ENCODE results near the gene SLC8A1. TPM values are rescaled to one million over a fixed set of nuclear protein-coding genes. Genes with fewer than 3 reads are reported as not detected.

Gene SLC8A1
- total RNA-seq, 1 experiment from 2014 or later, result 1.6 TPM

GRCh38 chr2:40282428-40282827 is 169.5 kb downstream of the SLC8A1 start:
- intact Hi-C loops (cut with micrococcal nuclease), result no loop called here
- ChIA-PET CTCF (interaction anchor here (0.5 to 0.6 kb wide), 2 partner anchors 180 to 244 kb away, joined by 3 read pairs; no protein-coding TSS in a partner anchor), POLR2A (no interaction called here)
- no peaks in the 10 kb centered on the region for H3K9me3 Mint-ChIP-seq (ENCODE audit: unreplicated experiment)
- no peaks in the 10 kb centered on the region for H3K36me3 Mint-ChIP-seq (ENCODE audit: insufficient read depth, unreplicated experiment)
- H3K27ac Mint-ChIP-seq (ENCODE audit: low read depth, unreplicated experiment), result no peak overlapping the region
- BruUV-seq (replicated peaks), result no TSS peak
- TF ChIP-seq CTCF (IDR thresholded peaks at IDR 0.05; ENCODE audit: unreplicated experiment), result no peak
- peaks cover 12% of the 10 kb centered on the region for H3K4me1 Mint-ChIP-seq (ENCODE audit: insufficient read depth, unreplicated experiment)
- no peak for DNase-seq (ENCODE audit: unreplicated experiment)
- no peak overlapping the region for H3K4me3 Mint-ChIP-seq (ENCODE audit: unreplicated experiment)
- H3K27me3 Mint-ChIP-seq (ENCODE audit: insufficient read depth, unreplicated experiment), result no peaks in the 10 kb centered on the region

GRCh38 chr2:40281021-40281940 is 170.6 kb downstream of the SLC8A1 start:
- BruUV-seq (replicated peaks), result no TSS peak
- Mint-ChIP-seq H3K9me3 (ENCODE audit: unreplicated experiment) (no peaks in the 10 kb centered on the region), H3K27me3 (ENCODE audit: insufficient read depth, unreplicated experiment) (no peaks in the 10 kb centered on the region), H3K27ac (ENCODE audit: low read depth, unreplicated experiment) (no peak overlapping the region), H3K4me1 (ENCODE audit: insufficient read depth, unreplicated experiment) (peaks cover 12% of the 10 kb centered on the region), H3K4me3 (ENCODE audit: unreplicated experiment) (no peak overlapping the region), H3K36me3 (ENCODE audit: insufficient read depth, unreplicated experiment) (no peaks in the 10 kb centered on the region)
- TF ChIP-seq CTCF (IDR thresholded peaks at IDR 0.05; ENCODE audit: unreplicated experiment), result no peak
- ChIA-PET POLR2A (interaction anchor here (0.9 to 1.0 kb wide), 2 partner anchors 9 to 36 kb away, joined by 3 read pairs; no protein-coding TSS in a partner anchor), CTCF (interaction anchor here (0.7 to 1.3 kb wide), 2 partner anchors 36 to 1887 kb away, joined by 3 to 5 read pairs; no protein-coding TSS in a partner anchor)
- peak; percentile 70 for DNase-seq (ENCODE audit: unreplicated experiment)
- intact Hi-C loops (cut with micrococcal nuclease), result no loop called here

GRCh38 chr2:40279482-40279881 is 172.4 kb downstream of the SLC8A1 start:
- no peak for TF ChIP-seq CTCF (IDR thresholded peaks at IDR 0.05; ENCODE audit: unreplicated experiment)
- Mint-ChIP-seq H3K27me3 (ENCODE audit: insufficient read depth, unreplicated experiment) (no peaks in the 10 kb centered on the region), H3K4me1 (ENCODE audit: insufficient read depth, unreplicated experiment) (peaks cover 12% of the 10 kb centered on the region), H3K4me3 (ENCODE audit: unreplicated experiment) (no peak overlapping the region), H3K27ac (ENCODE audit: low read depth, unreplicated experiment) (no peak overlapping the region), H3K9me3 (ENCODE audit: unreplicated experiment) (no peaks in the 10 kb centered on the region), H3K36me3 (ENCODE audit: insufficient read depth, unreplicated experiment) (no peaks in the 10 kb centered on the region)
- intact Hi-C loops (cut with micrococcal nuclease), result no loop called here
- no peak for DNase-seq (ENCODE audit: unreplicated experiment)
- no TSS peak for BruUV-seq (replicated peaks)
- ChIA-PET POLR2A (interaction anchor here (0.5 kb wide), 1 partner anchor 476 kb away, joined by 3 read pairs; no protein-coding TSS in a partner anchor), CTCF (interaction anchor here (0.6 kb wide), 1 partner anchor 169 kb away, joined by 3 read pairs; no protein-coding TSS in a partner anchor)

GRCh38 chr2:40279001-40279400 is 172.9 kb downstream of the SLC8A1 start:
- Mint-ChIP-seq H3K4me1 (ENCODE audit: insufficient read depth, unreplicated experiment) (peaks cover 12% of the 10 kb centered on the region), H3K9me3 (ENCODE audit: unreplicated experiment) (no peaks in the 10 kb centered on the region), H3K27ac (ENCODE audit: low read depth, unreplicated experiment) (no peak overlapping the region), H3K27me3 (ENCODE audit: insufficient read depth, unreplicated experiment) (no peaks in the 10 kb centered on the region), H3K36me3 (ENCODE audit: insufficient read depth, unreplicated experiment) (no peaks in the 10 kb centered on the region), H3K4me3 (ENCODE audit: unreplicated experiment) (no peak overlapping the region)
- DNase-seq (ENCODE audit: unreplicated experiment), result no peak
- POLR2A ChIA-PET, result interaction anchor here (0.8 kb wide), 1 partner anchor 914 kb away, joined by 4 read pairs; no protein-coding TSS in a partner anchor
- no peak for TF ChIP-seq CTCF (IDR thresholded peaks at IDR 0.05; ENCODE audit: unreplicated experiment)
- CTCF ChIA-PET, result interaction anchor here (0.6 to 0.8 kb wide), 2 partner anchors 18 to 169 kb away, joined by 3 to 4 read pairs; no protein-coding TSS in a partner anchor
- intact Hi-C loops (cut with micrococcal nuclease), result no loop called here
- BruUV-seq (replicated peaks), result no TSS peak
